Measurements from ENCODE around the gene KRT26.
A peak's percentile ranks its signal among the peaks of the same experiment; 100 is the strongest.
"Not testable (repeated sequence)": the region's sequence is repeated elsewhere in the genome, so short reads cannot be mapped to it uniquely, and the experiment has no call there.

Gene KRT26

GRCh38 chr17:40795019-40795667, 23.1 kb upstream of the KRT26 start:
- no peak for DNase-seq

GRCh38 chr17:40794466-40794865, 22.5 kb upstream of the KRT26 start:
- DNase-seq = no peak

GRCh38 chr17:40793832-40794231, 21.8 kb upstream of the KRT26 start:
- DNase-seq = no peak

- DNase-seq = peak in 1 of 51 donors; percentile 1
These were observed 19.9 kb upstream of the KRT26 start for GRCh38 chr17:40791787-40792436.

GRCh38 chr17:40791111-40791510, 19.1 kb upstream of the KRT26 start:
- DNase-seq = no peak

- no peak for DNase-seq
These were observed 10.4 kb upstream of the KRT26 start, which contains the start of gene KRT27 for GRCh38 chr17:40782450-40782849. Gene KRT27 (minus strand): TSS chr17:40782550. CDS start chr17:40782493, 57 bp downstream.

GRCh38 chr17:40779181-40779909, 7.3 kb upstream of the KRT26 start:
- no peak for DNase-seq

- DNase-seq = no peak
These were observed 6.5 kb upstream of the KRT26 start for GRCh38 chr17:40778461-40778860.

GRCh38 chr17:40777971-40778370, 6.0 kb upstream of the KRT26 start:
- DNase-seq = no peak

- no peak for DNase-seq
These were observed 5.5 kb upstream of the KRT26 start for GRCh38 chr17:40777459-40777858.

GRCh38 chr17:40775945-40776344, 3.9 kb upstream of the KRT26 start:
- DNase-seq = no peak

- no peak for DNase-seq
These were observed 6.3 kb downstream of the KRT26 start for GRCh38 chr17:40765657-40766056.

GRCh38 chr17:40763752-40764151, 8.2 kb downstream of the KRT26 start:
- no peak for DNase-seq

- no peak for DNase-seq
These were observed 11.6 kb downstream of the KRT26 start for GRCh38 chr17:40760105-40761016.

- no peak for DNase-seq
These were observed 16.8 kb downstream of the KRT26 start, which contains the start of gene KRT25 for GRCh38 chr17:40755231-40755630. Gene KRT25 (minus strand): TSS chr17:40755331. CDS start chr17:40755271, 60 bp downstream.

GRCh38 chr17:40753804-40754203, 18.2 kb downstream of the KRT26 start:
- no peak for DNase-seq

- no peak for DNase-seq
These were observed 20.9 kb downstream of the KRT26 start for GRCh38 chr17:40751065-40751464.

- DNase-seq = no peak
These were observed 21.6 kb downstream of the KRT26 start for GRCh38 chr17:40750391-40750790.

GRCh38 chr17:40748666-40749065, 23.3 kb downstream of the KRT26 start:
- not testable (repeated sequence) for DNase-seq

GRCh38 chr17:40738553-40738952, 33.4 kb downstream of the KRT26 start:
- no peak for DNase-seq

- DNase-seq = no peak
These were observed 37.0 kb downstream of the KRT26 start for GRCh38 chr17:40735016-40735415.
